HEK293T (cell line): ENCODE measurements around the gene MICAL2.

ENCODE experiments used
- ARNT ChIP-seq: fragments of 450-650 bp; IDR thresholded peaks from 2 replicates; pipeline ENCODE4 v1.6.1; 2017; ENCODE audit warnings: mild to moderate bottlenecking
- FOXA1 ChIP-seq: fragments of 450-650 bp; IDR thresholded peaks from 2 replicates; pipeline ENCODE4 v1.6.1; 2016; ENCODE audit warnings: mild to moderate bottlenecking
- FOXK2 ChIP-seq: fragments of 450-650 bp; IDR thresholded peaks from 2 replicates; pipeline ENCODE4 v1.6.1; 2016; ENCODE audit warnings: mild to moderate bottlenecking
- L3MBTL2 ChIP-seq: fragments of 450-650 bp; conservative IDR thresholded peaks from 2 replicates; pipeline ENCODE4 v1.6.1; 2016; ENCODE audit warnings: mild to moderate bottlenecking
- NFRKB ChIP-seq: fragments of 450-650 bp; IDR thresholded peaks from 2 replicates; pipeline ENCODE4 v1.6.1; 2016; ENCODE audit warnings: mild to moderate bottlenecking, moderate library complexity
- SP1 ChIP-seq: fragments of 450-650 bp; IDR thresholded peaks from 2 replicates; pipeline ENCODE4 v1.6.1; 2017
- TARDBP ChIP-seq: fragments of 450-650 bp; IDR thresholded peaks from 2 replicates; pipeline ENCODE4 v1.6.1; 2016
- ZNF384 ChIP-seq: fragments of 450-650 bp; IDR thresholded peaks from 2 replicates; pipeline ENCODE4 v1.6.1; 2016
- TF ChIP-seq, protein P1 (sequence below): fragments of 450-650 bp; IDR thresholded peaks from 2 replicates; pipeline ENCODE4 v1.6.1; 2016

DNA sequence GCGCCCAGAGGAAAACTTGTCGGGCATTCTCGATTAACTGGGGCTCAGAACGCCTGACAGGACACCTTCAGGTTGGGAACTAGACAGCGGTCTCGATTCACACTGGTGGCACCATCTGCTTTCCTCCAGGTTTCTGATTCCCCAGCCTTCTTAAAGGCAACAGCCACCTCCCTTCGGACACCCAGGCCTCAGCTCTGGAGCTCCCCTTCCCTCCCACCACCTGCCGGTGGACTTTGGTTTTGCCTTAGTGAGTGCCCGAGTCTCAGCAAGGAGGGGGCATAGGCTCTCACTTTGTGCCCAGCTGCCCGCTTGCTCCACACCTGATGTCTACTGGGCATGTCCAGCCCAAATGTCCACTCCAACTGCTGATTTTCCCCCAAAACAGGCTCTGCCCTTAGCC lies 156.6 kb downstream of the MICAL2 start:
- TF ChIP-seq FOXA1 (no peak), SP1 (no peak), ZNF384 (no peak), TARDBP (no peak), NFRKB (no peak), FOXK2 (no peak), ARNT (no peak), L3MBTL2 (no peak)
- TF ChIP-seq, protein P1, sequence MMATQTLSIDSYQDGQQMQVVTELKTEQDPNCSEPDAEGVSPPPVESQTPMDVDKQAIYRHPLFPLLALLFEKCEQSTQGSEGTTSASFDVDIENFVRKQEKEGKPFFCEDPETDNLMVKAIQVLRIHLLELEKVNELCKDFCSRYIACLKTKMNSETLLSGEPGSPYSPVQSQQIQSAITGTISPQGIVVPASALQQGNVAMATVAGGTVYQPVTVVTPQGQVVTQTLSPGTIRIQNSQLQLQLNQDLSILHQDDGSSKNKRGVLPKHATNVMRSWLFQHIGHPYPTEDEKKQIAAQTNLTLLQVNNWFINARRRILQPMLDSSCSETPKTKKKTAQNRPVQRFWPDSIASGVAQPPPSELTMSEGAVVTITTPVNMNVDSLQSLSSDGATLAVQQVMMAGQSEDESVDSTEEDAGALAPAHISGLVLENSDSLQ = no peak
